Subcutaneous adipose tissue (tissue), 4 donors: ENCODE data around the gene MDFI. TPM values are rescaled to one million over a fixed set of nuclear protein-coding genes. Genes with fewer than 3 reads are reported as not detected.

Experiments
- total RNA-seq, 4 donors: library from RNA; depleted of rRNA; stranded (reverse); fragments of >200 nt; gene quantifications; one replicate each; pipeline ENCODE4 v1.1.0, GENCODE V29; 2016
- TF ChIP-seq, protein P1 (sequence below): fragments of 450-650 bp; IDR thresholded peaks from one replicate; pipeline ENCODE4 v1.5.1; 2016; ENCODE audit warnings: low read depth, mild to moderate bottlenecking, control low read depth, antibody characterized with exemption, moderate library complexity

The MDFI gene
- total RNA-seq, 4 donors from 2014 or later: 1.6 to 77.6 (median 11.7) TPM

DNA sequence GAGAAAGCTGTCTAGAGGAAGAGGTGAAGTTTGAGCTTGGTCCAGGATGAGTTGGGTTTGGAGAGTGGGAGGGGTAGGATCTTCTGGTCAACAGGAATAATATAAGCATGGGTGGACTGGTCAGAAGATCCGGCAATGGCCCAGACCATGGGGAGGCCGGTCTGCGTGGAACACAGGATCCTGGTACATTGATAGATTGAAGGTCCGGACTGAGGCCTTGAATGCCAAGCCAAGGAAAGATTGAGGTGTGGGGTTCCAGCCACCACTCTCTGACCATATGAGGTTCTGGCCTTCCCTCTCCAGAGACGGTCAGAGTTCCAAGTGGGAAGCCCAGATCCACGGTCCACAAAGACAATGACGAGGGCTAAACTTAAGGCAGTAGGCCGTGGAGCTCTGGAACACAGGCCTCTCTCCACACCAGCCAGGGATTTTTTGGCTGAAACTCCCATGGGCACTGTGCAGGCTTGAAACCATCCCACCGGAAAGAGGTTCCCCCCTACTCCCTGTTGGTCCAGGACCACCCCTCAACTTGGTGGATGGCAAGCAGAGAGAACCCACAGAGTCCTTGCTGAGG lies 3.2 kb downstream of the MDFI start:
- TF ChIP-seq, protein P1, sequence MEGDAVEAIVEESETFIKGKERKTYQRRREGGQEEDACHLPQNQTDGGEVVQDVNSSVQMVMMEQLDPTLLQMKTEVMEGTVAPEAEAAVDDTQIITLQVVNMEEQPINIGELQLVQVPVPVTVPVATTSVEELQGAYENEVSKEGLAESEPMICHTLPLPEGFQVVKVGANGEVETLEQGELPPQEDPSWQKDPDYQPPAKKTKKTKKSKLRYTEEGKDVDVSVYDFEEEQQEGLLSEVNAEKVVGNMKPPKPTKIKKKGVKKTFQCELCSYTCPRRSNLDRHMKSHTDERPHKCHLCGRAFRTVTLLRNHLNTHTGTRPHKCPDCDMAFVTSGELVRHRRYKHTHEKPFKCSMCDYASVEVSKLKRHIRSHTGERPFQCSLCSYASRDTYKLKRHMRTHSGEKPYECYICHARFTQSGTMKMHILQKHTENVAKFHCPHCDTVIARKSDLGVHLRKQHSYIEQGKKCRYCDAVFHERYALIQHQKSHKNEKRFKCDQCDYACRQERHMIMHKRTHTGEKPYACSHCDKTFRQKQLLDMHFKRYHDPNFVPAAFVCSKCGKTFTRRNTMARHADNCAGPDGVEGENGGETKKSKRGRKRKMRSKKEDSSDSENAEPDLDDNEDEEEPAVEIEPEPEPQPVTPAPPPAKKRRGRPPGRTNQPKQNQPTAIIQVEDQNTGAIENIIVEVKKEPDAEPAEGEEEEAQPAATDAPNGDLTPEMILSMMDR: no peak

DNA sequence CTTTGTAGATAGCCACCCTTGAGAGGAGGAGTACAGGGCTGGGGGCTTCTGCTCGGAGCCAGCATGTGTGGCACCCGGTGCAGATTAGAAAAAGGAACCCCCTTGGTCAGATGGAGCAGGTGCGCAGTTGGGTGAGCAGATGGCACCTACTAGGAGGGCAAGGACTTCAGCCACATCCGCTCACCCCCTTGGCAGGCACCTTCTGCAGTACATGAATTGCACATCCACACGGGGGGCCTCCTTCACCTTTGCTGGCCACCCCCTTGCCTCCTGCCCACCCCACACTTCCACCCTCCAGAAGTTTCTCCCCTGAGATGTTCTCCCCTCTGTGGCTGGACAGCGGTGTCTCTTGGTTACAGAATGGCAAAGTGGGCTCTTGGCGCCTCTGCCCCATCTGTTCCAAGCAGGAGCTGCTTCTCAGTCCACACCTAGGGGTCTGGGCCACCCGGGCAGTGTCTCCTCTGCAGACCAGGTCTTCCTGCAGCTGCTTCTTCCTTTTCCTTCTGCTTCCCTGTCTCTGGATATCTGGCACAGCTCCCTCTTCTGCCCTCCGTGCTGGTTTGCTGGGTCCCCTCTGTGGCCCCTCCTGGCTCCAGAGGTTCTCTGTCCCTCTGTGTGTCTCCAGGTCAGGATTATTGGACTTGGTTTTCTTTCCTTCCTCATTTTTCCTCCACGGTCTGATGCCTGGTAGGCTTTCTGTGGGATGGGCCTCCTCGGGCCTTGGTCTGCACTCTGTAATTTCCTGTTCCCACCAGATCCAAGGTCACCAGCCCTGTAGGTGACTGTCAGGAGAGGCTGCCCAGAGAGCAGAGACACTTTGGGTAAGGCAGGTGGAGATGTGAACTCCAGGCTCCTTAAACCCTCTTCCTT lies 4.1 kb downstream of the MDFI start:
- TF ChIP-seq, protein P1: no peak

DNA sequence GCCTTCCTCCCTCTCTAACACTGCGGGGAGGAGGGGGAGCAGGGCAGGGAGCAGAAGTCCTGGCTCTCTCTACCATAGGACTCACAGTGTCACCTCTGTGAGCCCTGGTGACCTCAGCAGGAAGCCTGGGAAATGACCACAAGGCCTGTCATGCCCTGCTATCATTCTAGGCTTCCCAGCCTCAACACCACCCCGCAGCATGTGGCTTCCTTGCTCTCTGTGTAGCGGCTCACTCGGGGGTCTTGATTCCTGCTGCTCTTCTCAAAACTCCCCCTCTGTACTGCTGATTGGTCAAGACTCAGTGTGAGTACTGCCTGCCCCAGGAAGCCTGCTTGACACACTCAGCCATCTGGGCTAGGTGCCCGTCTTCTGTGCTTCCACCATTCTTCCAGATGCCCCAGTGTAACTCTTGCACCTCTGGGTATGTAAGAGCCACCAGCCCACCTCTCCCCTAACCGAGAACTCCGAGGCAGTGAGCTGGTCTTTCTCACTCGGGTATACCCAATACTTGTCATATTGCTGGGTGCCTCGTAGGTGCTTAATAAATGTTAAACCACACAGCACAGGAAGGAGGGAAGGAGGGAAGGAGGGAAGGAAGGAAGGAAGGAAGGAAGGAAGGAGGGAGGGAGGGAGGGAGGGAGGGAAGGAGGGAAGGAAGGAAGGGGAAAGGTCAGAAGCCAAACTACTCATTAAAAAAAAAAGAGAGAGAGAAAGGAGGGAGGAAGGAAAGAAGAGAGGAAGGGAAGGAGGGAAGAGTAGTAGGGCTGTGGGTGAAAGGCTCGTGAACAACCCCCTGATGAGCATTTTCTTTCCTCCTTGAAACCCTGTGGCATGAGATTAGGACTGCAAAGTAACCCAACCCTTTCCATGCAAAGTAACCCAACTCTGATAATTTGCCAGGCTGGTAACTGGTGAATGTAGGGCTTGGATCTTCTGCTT lies 5.0 kb downstream of the MDFI start:
- TF ChIP-seq, protein P1: no peak

DNA sequence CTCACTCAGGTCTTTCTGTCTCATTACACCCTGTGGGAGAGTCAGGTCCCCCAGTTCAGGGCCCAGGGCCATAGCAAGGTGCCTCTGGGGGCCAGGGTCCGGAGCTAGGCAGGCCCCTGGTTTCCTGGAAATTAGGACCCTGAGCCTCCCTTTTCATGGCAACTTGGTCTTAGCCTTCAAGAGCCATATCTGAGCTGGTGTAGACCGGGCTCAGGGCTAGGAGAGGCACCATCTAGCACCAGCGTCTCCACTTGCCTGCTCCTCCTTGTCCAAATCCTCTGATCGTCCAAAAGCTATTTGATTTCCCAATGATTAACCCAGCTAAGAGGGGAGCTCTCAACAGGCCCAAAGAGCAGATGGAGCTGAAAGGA lies 5.6 kb downstream of the MDFI start:
- TF ChIP-seq, protein P1: no peak

DNA sequence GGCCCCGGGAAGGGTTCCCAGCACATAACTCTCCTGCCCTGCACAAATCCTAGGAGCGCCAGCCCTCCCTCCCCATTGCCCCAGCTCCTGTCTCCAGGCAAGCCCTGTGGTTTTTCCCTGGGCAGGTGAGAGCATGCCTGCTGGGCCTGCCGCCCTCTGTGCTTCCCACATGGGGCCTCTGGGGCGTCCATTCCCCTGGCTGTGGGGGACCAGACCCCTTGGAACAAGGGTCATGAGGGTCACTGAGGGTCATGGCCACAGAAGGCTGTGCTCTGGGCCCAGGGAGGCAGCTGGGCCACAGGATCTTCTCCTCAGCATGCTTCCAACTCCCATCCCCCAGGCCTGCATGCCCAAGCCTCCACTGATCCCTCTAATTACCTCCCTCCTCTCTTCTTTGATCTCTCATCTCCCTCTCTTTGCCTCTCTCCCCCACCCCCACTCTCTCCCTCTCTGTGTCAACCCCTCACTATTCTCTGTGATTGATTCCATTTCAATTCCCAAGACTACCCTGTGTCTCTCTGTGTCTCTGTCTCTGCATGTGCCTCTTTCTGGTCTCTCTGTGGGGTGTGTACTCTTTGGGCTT lies 6.1 kb downstream of the MDFI start:
- TF ChIP-seq, protein P1: no peak

DNA sequence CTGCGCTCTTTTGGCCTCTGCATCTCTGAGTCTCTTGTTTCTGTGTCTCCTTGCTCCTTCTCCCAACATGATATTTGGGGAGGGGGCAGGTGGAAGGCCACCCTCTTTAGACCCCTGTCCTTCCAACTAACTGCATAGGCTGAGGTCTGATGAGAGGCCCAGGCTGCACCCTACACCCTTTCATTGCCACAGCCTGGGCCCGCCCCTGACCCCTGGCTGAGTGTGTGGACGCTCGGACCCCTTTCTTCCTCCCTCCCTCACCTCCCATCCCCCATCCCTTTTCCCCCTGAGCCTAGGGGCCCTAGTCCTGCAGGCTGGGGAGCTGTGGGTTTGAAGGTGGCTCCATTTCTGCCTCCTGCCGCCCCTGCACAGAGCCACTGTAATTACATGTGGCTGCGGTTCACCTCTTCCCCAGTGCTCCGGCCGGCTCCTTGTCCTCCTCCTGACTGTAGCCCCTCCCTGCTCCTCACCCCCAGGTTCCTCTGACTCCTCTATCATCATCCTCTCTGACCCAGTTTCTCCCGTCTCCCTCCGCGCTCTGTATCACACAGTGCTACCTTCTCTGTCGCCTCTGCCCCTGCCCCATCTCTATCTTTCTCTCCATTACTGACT lies 6.8 kb downstream of the MDFI start:
- TF ChIP-seq, protein P1: no peak
